Fibroblast of villous mesenchyme (primary cell): ENCODE measurements around the gene GLP1R. TPM values are rescaled to one million over a fixed set of nuclear protein-coding genes. Genes with fewer than 3 reads are reported as not detected.

Source experiments
- DNase-seq: peaks from one replicate; pipeline ENCODE4 v3.0.0-alpha.2; 2010; ENCODE audit warnings: low read depth
- H3K4me3 ChIP-seq: 2 replicates; pipeline ENCODE4 v1.5.1; 2011; ENCODE audit warnings: low read depth, mild to moderate bottlenecking, low read length
- CTCF ChIP-seq: IDR thresholded peaks from 2 replicates; pipeline ENCODE4 v1.5.1; 2012; ENCODE audit warnings: low read depth, mild to moderate bottlenecking, low read length; ENCODE audit not compliant: insufficient read depth
- total RNA-seq: library from RNA; depleted of rRNA; stranded (reverse); fragments of >200 nt; gene quantifications from 2 replicates; pipeline ENCODE4 v1.2.3, GENCODE V29; 2012

GLP1R gene
- total RNA-seq, 1 donor: not detected

DNA sequence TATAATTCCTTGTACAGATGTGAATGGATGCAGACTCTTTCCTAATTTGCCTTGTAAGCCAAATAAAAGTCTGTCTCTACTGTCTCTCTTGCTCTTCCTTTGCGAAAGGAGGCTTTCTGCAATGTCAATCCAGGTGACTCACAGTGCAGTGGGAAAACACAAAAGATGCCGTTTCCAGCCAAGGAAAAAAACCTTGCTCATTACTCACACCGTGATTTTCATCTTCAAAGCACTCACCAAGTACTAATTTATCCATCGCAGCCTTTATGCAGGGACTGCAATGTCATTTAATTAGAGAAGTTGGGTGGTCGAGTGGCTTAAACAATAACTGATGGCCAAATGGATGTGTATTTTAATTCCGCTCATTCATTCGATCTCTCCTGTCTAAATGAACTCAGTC lies 42.6 kb downstream of the GLP1R start:
- no peak for DNase-seq
- no peak for TF ChIP-seq CTCF
- H3K4me3 ChIP-seq: no peak overlapping the region

GRCh38 chr6:39092124-39092523 lies 43.5 kb downstream of the GLP1R start:
- no peak overlapping the region for H3K4me3 ChIP-seq
- no peak for DNase-seq
- TF ChIP-seq CTCF: no peak

DNA sequence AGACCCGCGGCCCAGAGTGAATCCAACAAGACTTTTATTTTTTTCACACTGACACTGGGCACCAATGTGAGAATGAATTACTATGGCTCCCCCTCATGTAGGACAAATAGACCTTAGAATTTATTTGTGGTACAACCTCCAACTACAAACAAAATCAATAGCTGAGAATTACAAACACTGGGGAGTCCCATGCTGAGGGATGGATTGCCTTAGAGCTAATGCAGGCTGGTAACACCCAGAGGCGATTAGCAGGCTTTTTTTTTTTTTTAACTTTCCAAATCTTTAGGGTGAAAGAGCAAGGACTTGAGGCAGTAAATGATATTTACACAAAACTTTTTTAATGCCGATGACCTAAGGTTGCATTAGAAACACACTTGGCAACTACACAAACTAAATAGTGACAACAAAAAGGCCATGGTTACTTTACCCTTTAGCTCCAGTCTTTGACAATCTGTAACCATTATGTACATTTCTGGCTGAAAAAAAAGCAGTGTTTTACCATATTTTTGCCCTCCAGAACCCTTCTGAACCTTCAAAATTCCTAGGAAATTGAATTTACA lies 44.6 kb downstream of the GLP1R start:
- no peak overlapping the region for H3K4me3 ChIP-seq
- no peak for TF ChIP-seq CTCF

GRCh38 chr6:39095578-39095977 lies 47.0 kb downstream of the GLP1R start:
- no peak overlapping the region for H3K4me3 ChIP-seq
- TF ChIP-seq CTCF: no peak
- no peak for DNase-seq

More for the DNA sequence above, 44.6 kb downstream of the GLP1R start:
- DNase-seq: no peak

DNA sequence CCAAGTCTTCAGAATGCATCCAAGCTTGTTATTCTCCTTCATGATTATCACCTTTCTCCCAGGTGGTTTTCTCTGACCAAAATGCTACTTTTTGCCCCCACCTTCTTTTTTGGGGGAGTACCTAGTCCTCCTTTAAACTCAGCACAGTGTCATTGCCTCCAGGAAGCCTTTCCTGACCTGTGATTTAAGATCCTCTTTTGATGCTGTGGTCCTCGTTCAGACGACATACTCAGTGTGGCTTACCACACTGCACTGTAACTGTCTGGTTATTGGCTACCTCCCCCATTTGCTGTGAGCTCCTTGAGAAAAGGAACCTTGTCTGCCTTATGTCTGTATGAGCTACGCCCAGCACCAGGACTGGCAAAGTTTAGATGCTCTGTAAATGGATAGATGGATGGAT lies 51.8 kb downstream of the GLP1R start:
- H3K4me3 ChIP-seq: no peak overlapping the region
- no peak for DNase-seq
- TF ChIP-seq CTCF: no peak

DNA sequence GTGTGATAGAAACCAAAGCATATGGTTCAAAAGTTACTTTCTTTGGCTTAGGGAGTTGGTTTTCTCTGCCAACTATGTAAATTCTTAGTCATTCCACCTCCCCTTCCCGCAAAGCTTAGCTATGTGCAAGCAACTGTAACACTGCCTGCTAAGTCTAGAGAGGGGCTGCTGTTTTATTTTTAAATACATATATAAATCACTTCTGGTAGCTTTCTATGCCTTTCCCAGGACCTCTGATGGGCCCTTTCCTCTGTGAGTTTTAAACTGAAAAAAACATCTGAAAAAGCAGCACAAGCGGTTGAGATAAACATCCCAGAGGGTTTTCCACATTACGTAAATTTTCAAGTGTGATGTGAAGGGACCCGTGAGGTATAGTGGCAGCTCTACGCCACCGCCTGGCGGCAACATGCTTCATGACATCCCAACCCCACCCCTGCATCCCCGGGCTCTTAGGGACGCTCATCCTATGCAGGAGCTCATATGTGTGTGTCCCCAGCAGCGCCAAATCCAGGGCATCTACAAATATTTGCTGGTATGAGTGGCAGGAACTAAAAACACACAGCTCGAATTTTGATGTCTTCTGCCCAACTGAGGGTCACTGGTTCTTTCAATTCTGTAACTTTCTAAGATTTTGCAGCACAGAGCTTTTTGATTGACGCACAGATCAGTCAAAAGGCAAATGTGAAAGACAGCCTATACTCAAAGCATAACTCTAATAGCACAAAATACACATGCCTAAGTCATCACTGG lies 53.7 kb downstream of the GLP1R start:
- no peak overlapping the region for H3K4me3 ChIP-seq
- TF ChIP-seq CTCF: peak; percentile 56
- DNase-seq: peak; percentile 66

DNA sequence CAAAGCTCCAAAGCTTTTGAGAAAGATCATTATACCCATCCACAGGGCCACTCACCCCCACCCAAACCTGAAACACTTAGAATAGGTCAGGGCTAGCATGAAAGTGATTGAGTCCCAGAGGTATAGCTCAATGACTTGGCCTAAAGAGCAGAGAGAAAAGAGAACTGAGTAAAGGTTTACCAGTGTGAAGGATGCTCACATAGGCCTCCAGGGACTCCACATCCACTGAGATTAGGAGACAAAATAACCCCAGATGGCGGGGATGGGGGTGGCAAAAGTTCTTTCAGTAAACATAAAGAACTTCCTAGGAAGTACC lies 54.2 kb downstream of the GLP1R start:
- TF ChIP-seq CTCF: no peak
- no peak overlapping the region for H3K4me3 ChIP-seq
- DNase-seq: no peak
